ENCODE data around the gene FXR2. TPM values are rescaled to one million over a fixed set of nuclear protein-coding genes. Genes with fewer than 3 reads are reported as not detected.

FXR2 gene
- total and polyA plus RNA-seq, 5 donors from 2014 or later, result 9.7 to 28.7 (median 10.9) TPM

DNA sequence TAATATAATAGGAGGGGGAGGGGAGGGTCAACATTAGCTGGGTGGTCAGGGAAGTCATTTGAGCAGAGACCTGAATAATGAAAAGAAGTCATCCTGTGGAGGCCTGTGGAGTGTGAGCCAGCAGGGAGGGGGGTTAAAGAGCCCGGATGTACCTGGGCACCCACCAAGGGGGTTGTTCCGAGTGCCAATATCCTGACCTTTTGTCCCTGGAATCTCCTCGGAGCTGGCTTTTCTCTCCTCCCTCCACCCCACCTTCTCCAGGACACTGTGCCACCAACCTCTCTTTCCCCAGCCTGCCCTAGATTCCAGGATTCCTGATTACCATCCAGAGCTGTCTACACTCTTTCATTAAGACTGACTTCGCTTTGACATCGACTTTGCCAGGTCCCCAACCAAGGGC is 21.5 kb upstream of the FXR2 start:
- peaks cover 14% of the 10 kb centered on the region for H3K27me3 Mint-ChIP-seq
- DNase-seq, result no peak
- Histone ChIP-seq H3K27ac (ENCODE audit: insufficient read depth, low read length, poor library complexity, severe bottlenecking) (no peak overlapping the region), H3K27me3 (ENCODE audit: control insufficient read depth, insufficient read depth, low read length) (no peaks in the 10 kb centered on the region), H3K9me3 (ENCODE audit: control insufficient read depth in 2 of 2, low read length in 2 of 2) (no peaks in the 10 kb centered on the region), H3K4me1 (ENCODE audit: control insufficient read depth, insufficient read depth, low read length, poor library complexity, severe bottlenecking) (no peaks in the 10 kb centered on the region), H3K36me3 (ENCODE audit: control insufficient read depth, insufficient read depth, low read length) (no peaks in the 10 kb centered on the region), H3K4me3 (ENCODE audit: low read depth, low read length) (no peak overlapping the region)
- H3K36me3 Mint-ChIP-seq, result no peaks in the 10 kb centered on the region
- peak overlapping the region in 1 of 3 donors; percentile 36 for H3K27ac Mint-ChIP-seq
- H3K4me3 Mint-ChIP-seq, result no peak overlapping the region
- H3K9me3 Mint-ChIP-seq, result no peaks in the 10 kb centered on the region
- ATAC-seq (ENCODE audit: low read depth in 2 of 2), result no peak
- peaks cover 0 to 2% (median 0%) of the 10 kb centered on the region in 4 donors for H3K4me1 Mint-ChIP-seq

DNA sequence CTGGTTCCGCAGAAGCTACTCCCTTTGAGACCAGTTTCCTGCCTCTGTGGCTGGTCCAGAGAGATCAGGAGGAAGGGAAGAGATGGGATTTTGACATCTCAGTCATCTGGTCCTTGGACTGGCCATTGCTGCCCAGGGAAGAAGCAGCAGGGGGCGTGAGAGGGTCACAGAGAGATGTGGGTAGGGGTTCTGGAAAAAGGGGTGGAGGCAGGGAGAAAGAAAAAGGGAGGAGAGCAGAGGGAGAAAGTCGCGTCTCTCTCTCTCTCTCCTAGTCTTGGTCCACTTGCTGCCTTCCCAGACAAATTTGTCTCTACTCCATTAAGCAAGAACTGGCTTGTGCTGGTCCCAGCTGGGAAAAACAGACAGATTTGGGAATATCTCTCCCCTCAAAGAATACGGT is 19.7 kb upstream of the FXR2 start:
- H3K4me3 ChIP-seq (ENCODE audit: low read depth, low read length), result no peak overlapping the region
- no peaks in the 10 kb centered on the region for H3K9me3 ChIP-seq (ENCODE audit: control insufficient read depth in 2 of 2, low read length in 2 of 2)
- Mint-ChIP-seq H3K36me3 (no peaks in the 10 kb centered on the region), H3K4me1 (peaks cover 0 to 4% (median 0%) of the 10 kb centered on the region in 4 donors), H3K27ac (no peak overlapping the region), H3K9me3 (no peaks in the 10 kb centered on the region), H3K27me3 (peaks cover 14% of the 10 kb centered on the region), H3K4me3 (no peak overlapping the region)
- no peaks in the 10 kb centered on the region for H3K36me3 ChIP-seq (ENCODE audit: control insufficient read depth, insufficient read depth, low read length)
- DNase-seq, result no peak
- H3K27me3 ChIP-seq (ENCODE audit: control insufficient read depth, insufficient read depth, low read length), result no peaks in the 10 kb centered on the region
- no peaks in the 10 kb centered on the region for H3K4me1 ChIP-seq (ENCODE audit: control insufficient read depth, insufficient read depth, low read length, poor library complexity, severe bottlenecking)
- no peak overlapping the region for H3K27ac ChIP-seq (ENCODE audit: insufficient read depth, low read length, poor library complexity, severe bottlenecking)
- no peak for ATAC-seq (ENCODE audit: low read depth in 2 of 2)

DNA sequence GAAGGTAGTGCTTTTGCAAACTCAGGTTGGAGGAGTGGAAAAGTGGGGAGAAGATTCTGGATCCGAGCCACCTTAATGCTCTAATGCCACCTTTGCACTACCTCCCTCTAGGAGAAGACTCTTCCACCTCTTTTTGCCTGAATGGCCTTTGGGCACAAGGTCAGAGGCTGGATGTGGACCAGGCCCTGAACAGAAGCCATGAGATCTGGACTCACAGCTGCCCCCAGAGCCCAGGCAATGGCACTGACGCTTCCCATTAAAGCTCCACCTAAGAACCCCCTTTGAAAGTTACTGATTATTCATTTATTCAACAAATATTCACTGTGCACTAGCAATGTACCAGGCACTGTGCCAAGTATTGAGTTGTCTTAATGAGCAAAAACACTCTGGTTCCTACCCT is 18.4 kb upstream of the FXR2 start:
- Histone ChIP-seq H3K4me3 (ENCODE audit: low read depth, low read length) (no peak overlapping the region), H3K9me3 (ENCODE audit: control insufficient read depth in 2 of 2, low read length in 2 of 2) (no peaks in the 10 kb centered on the region), H3K4me1 (ENCODE audit: control insufficient read depth, insufficient read depth, low read length, poor library complexity, severe bottlenecking) (peaks cover under 1% of the 10 kb centered on the region), H3K36me3 (ENCODE audit: control insufficient read depth, insufficient read depth, low read length) (no peaks in the 10 kb centered on the region), H3K27ac (ENCODE audit: insufficient read depth, low read length, poor library complexity, severe bottlenecking) (no peak overlapping the region), H3K27me3 (ENCODE audit: control insufficient read depth, insufficient read depth, low read length) (no peaks in the 10 kb centered on the region)
- no peak for DNase-seq
- H3K27me3 Mint-ChIP-seq, result peaks cover 14% of the 10 kb centered on the region
- no peaks in the 10 kb centered on the region for H3K36me3 Mint-ChIP-seq
- H3K9me3 Mint-ChIP-seq, result no peaks in the 10 kb centered on the region
- peak overlapping the region in 1 of 3 donors; percentile 55 for H3K27ac Mint-ChIP-seq
- H3K4me1 Mint-ChIP-seq, result peaks cover 0 to 4% (median under 1%) of the 10 kb centered on the region in 4 donors
- no peak overlapping the region for H3K4me3 Mint-ChIP-seq
- no peak for ATAC-seq (ENCODE audit: low read depth in 2 of 2)

DNA sequence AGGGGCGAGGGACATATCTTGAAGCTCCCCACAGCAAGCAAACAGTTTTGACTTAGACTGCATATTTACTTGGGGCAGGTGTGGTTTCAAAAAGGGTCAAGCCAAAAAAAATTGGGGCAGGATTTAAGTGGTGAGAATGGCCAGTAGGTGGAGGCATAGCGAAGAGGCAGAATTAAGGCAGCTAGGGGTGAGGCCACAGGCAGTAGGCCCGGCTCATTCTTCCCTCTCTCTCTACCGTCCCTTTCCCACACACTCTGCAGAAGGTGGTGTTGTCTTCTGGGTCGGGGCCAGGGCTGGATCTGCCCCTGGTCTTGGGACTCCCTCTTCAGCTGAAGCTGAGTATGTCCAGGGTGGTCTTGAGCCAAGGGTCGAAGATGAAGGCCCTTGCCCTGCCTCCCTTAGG is 17.8 kb upstream of the FXR2 start:
- Histone ChIP-seq H3K27ac (ENCODE audit: insufficient read depth, low read length, poor library complexity, severe bottlenecking) (no peak overlapping the region), H3K4me1 (ENCODE audit: control insufficient read depth, insufficient read depth, low read length, poor library complexity, severe bottlenecking) (peaks cover 7% of the 10 kb centered on the region), H3K4me3 (ENCODE audit: low read depth, low read length) (no peak overlapping the region), H3K36me3 (ENCODE audit: control insufficient read depth, insufficient read depth, low read length) (no peaks in the 10 kb centered on the region), H3K9me3 (ENCODE audit: control insufficient read depth in 2 of 2, low read length in 2 of 2) (no peaks in the 10 kb centered on the region), H3K27me3 (ENCODE audit: control insufficient read depth, insufficient read depth, low read length) (no peaks in the 10 kb centered on the region)
- peaks cover 10% of the 10 kb centered on the region for H3K27me3 Mint-ChIP-seq
- no peak for ATAC-seq (ENCODE audit: low read depth in 2 of 2)
- no peak overlapping the region for H3K27ac Mint-ChIP-seq
- peak overlapping the region in 2 of 4 donors; percentile 68 to 79 for H3K4me3 Mint-ChIP-seq
- H3K9me3 Mint-ChIP-seq, result no peaks in the 10 kb centered on the region
- DNase-seq, result peak in 2 of 3 donors; percentile 36 to 69
- H3K4me1 Mint-ChIP-seq, result peaks cover 0 to 7% (median 3%) of the 10 kb centered on the region in 4 donors
- no peaks in the 10 kb centered on the region for H3K36me3 Mint-ChIP-seq

DNA sequence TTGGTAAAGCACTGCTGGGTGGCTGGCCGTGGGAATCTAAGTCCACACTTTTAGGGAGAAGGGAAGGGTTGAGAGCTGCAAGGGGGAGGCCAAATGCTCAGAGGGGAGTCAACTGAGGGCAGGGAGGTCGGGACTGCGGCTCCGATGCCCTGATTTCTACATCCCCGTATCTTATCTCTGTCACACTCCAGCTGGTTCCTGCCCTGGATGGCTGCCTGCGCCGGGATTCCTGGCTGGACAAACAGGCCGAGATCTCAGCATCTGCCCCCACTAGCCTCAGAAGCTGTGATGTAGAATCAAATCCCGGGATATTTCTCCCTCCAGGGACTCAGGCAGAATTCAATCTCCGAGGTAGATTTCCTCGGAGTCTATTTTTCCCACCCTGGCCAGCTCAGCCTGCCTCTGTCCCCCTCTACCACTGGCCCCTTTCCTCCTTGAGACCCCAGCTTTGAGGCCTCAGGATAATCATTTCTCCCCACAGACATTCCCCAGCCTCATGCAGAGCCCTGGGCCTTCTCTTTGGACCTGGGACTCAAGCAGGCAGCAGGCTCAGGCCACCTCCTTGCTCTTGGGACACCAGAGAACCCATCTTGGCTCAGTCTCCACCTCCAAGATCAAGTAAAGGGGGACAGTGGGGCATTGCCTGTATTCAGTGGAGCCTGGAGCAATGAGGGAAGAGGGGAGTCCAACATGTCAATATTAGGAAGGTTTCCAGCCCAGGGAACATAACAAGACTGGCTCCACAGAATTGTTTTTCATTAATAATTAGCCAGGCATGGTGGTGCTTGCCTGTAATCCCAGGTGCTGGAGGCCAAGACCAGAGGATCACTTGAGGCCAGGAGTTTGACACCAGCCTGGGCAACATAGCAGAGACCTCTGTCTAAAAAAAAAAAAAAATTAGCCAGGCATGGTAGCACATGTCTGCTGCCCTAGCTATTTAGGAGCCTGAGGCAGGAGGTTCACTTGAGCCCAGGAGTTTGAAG is 17.0 kb upstream of the FXR2 start:
- Histone ChIP-seq H3K9me3 (ENCODE audit: control insufficient read depth in 2 of 2, low read length in 2 of 2) (no peaks in the 10 kb centered on the region), H3K27ac (ENCODE audit: insufficient read depth, low read length, poor library complexity, severe bottlenecking) (no peak overlapping the region), H3K36me3 (ENCODE audit: control insufficient read depth, insufficient read depth, low read length) (no peaks in the 10 kb centered on the region), H3K27me3 (ENCODE audit: control insufficient read depth, insufficient read depth, low read length) (no peaks in the 10 kb centered on the region), H3K4me1 (ENCODE audit: control insufficient read depth, insufficient read depth, low read length, poor library complexity, severe bottlenecking) (peaks cover 15% of the 10 kb centered on the region), H3K4me3 (ENCODE audit: low read depth, low read length) (no peak overlapping the region)
- Mint-ChIP-seq H3K4me1 (peaks cover 0 to 14% (median 9%) of the 10 kb centered on the region in 4 donors), H3K4me3 (peak overlapping the region in 1 of 4 donors; percentile 79), H3K27ac (peak overlapping the region in 2 of 3 donors; percentile 52 to 55), H3K36me3 (no peaks in the 10 kb centered on the region), H3K9me3 (no peaks in the 10 kb centered on the region), H3K27me3 (peaks cover 10% of the 10 kb centered on the region)
- no peak for DNase-seq
- no peak for ATAC-seq (ENCODE audit: low read depth in 2 of 2)

DNA sequence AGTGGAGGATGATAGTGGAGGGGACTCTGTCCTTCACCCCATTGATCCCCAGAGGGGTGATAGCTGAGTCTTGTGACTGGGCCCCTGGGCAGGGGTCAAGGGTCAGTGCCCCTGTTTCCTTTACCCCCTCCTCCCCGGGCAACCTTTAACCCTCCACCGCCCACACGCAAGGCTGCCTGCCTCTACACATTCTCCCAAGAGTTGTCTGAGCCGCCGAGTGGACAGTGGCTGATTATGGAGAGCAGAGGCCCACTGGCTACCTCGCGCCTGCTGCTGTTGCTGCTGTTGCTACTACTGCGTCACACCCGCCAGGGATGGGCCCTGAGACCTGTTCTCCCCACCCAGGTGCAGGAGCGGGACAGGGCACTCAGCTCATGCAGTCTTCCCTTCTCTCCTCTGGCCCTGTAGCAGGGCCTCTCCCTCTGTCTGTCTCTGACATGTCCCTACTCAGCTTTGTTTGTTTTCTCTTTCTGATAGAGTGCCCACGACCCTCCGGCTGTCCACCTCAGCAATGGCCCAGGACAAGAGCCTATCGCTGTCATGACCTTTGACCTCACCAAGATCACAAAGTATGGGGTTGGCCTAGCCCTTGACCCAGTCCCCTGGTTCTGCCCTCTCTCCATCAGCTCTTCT is 15.4 kb upstream of the FXR2 start, which contains the start of gene SHBG:
SHBG (plus strand) TSS at position 197 of the 633 bp plus-strand sequence; CDS start at position 235, 38 bp downstream.
- Histone ChIP-seq H3K9me3 (ENCODE audit: control insufficient read depth in 2 of 2, low read length in 2 of 2) (no peaks in the 10 kb centered on the region), H3K27ac (ENCODE audit: insufficient read depth, low read length, poor library complexity, severe bottlenecking) (no peak within 1 kb of the TSS), H3K4me1 (ENCODE audit: control insufficient read depth, insufficient read depth, low read length, poor library complexity, severe bottlenecking) (peaks cover 17% of the 10 kb centered on the region), H3K27me3 (ENCODE audit: control insufficient read depth, insufficient read depth, low read length) (no peaks in the 10 kb centered on the region), H3K4me3 (ENCODE audit: low read depth, low read length) (no peak within 1 kb of the TSS), H3K36me3 (ENCODE audit: control insufficient read depth, insufficient read depth, low read length) (no peaks in the 10 kb centered on the region)
- Mint-ChIP-seq H3K27ac (peak within 1 kb of the TSS in 2 of 3 donors; percentile 55 to 84), H3K9me3 (no peaks in the 10 kb centered on the region), H3K36me3 (no peaks in the 10 kb centered on the region), H3K4me3 (peak within 1 kb of the TSS; percentile 25 to 67 (median 48)), H3K4me1 (peaks cover 0 to 21% (median 13%) of the 10 kb centered on the region in 4 donors), H3K27me3 (peaks cover 4% of the 10 kb centered on the region)
- ATAC-seq (ENCODE audit: low read depth in 2 of 2) (no peak), DNase-seq (no peak)

DNA sequence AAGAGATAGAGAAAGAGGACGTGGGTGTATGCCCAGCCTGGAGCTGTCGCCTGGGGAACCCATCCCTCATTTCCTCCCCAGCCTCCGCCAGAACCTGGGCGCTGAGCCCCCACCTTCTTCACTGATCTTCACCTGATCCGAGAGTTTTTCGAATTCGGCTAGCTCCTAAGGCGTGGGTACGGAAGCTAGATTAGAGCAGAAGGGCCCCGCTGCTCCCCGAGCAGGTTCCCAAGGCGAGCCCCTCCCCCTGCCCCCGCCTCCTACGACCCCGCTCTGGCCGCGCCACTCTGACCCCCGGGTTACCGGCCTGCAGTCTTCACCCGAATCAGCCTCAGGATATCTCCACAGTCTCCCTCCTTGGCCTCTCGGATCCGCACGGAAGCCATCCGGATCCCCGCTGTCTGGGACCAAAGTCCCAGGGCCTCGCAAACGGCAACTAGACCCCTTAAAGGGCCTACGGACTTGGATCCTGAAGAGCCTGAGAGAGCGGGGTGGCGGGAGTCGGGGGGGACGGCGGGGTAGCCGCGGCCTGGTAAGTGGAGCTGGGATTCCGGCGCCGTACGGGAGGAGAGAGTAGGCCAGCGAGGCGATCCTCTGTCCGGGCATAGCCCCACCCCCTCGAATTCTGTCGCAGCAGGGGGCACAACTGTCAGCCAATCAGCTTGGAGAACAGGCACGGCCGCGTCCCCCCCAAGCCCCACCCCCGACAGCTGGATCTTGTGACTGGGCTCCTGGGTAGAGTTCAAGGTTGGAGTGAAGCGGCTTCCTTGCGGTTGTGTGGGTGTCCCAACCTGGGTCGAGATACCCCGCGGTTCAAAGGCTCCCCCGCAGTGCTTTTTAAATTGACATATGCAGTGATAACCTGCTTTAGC is 12.8 kb upstream of the FXR2 start, which contains the start of gene SAT2:
SAT2 (minus strand) TSS at position 572 of the 872 bp plus-strand sequence; CDS start at position 386, 186 bp downstream.
- DNase-seq, result peak; percentile 75 to 94 (median 82)
- Histone ChIP-seq H3K27ac (ENCODE audit: insufficient read depth, low read length, poor library complexity, severe bottlenecking) (peak within 1 kb of the TSS; percentile 73), H3K9me3 (ENCODE audit: control insufficient read depth in 2 of 2, low read length in 2 of 2) (no peaks in the 10 kb centered on the region), H3K4me1 (ENCODE audit: control insufficient read depth, insufficient read depth, low read length, poor library complexity, severe bottlenecking) (peaks cover 17% of the 10 kb centered on the region), H3K4me3 (ENCODE audit: low read depth, low read length) (peak within 1 kb of the TSS; percentile 75), H3K36me3 (ENCODE audit: control insufficient read depth, insufficient read depth, low read length) (no peaks in the 10 kb centered on the region), H3K27me3 (ENCODE audit: control insufficient read depth, insufficient read depth, low read length) (no peaks in the 10 kb centered on the region)
- Mint-ChIP-seq H3K9me3 (no peaks in the 10 kb centered on the region), H3K4me1 (peaks cover 0 to 21% (median 13%) of the 10 kb centered on the region in 4 donors), H3K36me3 (no peaks in the 10 kb centered on the region), H3K27ac (peak within 1 kb of the TSS; percentile 90 to 93 (median 93)), H3K27me3 (no peaks in the 10 kb centered on the region), H3K4me3 (peak within 1 kb of the TSS; percentile 90 to 94 (median 92))
- ATAC-seq (ENCODE audit: low read depth in 2 of 2), result peak; percentile 89 to 92
